Measurements from ENCODE around the gene PADI2.

The PADI2 gene

GRCh38 chr1:17086751-17087150, 32.5 kb downstream of the PADI2 start:
- Mint-ChIP-seq H3K36me3 (ENCODE audit: low read depth) (no peaks in the 10 kb centered on the region), H3K4me3 (no peak overlapping the region), H3K4me1 (no peaks in the 10 kb centered on the region), H3K27ac (no peak overlapping the region), H3K9me3 (peaks cover 3% of the 10 kb centered on the region), H3K27me3 (ENCODE audit: low read depth) (peaks cover 16% of the 10 kb centered on the region)
- TF ChIP-seq CTCF (IDR thresholded peaks at IDR 0.05; ENCODE audit: unreplicated experiment in 3 of 3), result no peak

- Mint-ChIP-seq H3K36me3 (ENCODE audit: low read depth) (no peaks in the 10 kb centered on the region), H3K4me3 (no peak overlapping the region), H3K27me3 (ENCODE audit: low read depth) (peaks cover 12% of the 10 kb centered on the region), H3K4me1 (peaks cover 7% of the 10 kb centered on the region), H3K9me3 (no peaks in the 10 kb centered on the region), H3K27ac (no peak overlapping the region)
- no peak for TF ChIP-seq CTCF (IDR thresholded peaks at IDR 0.05; ENCODE audit: unreplicated experiment in 3 of 3)
These were observed 34.5 kb downstream of the PADI2 start for GRCh38 chr1:17084787-17085186.

GRCh38 chr1:17082761-17083160, 36.5 kb downstream of the PADI2 start:
- H3K4me1 Mint-ChIP-seq, result peaks cover 7% of the 10 kb centered on the region
- no peaks in the 10 kb centered on the region for H3K9me3 Mint-ChIP-seq
- H3K27ac Mint-ChIP-seq, result no peak overlapping the region
- no peaks in the 10 kb centered on the region for H3K36me3 Mint-ChIP-seq (ENCODE audit: low read depth)
- H3K4me3 Mint-ChIP-seq, result no peak overlapping the region
- H3K27me3 Mint-ChIP-seq (ENCODE audit: low read depth), result peaks cover 17% of the 10 kb centered on the region
- TF ChIP-seq CTCF (IDR thresholded peaks at IDR 0.05; ENCODE audit: unreplicated experiment in 3 of 3), result no peak

GRCh38 chr1:17081439-17081838, 37.8 kb downstream of the PADI2 start:
- no peaks in the 10 kb centered on the region for H3K36me3 Mint-ChIP-seq (ENCODE audit: low read depth)
- no peak overlapping the region for H3K27ac Mint-ChIP-seq
- H3K9me3 Mint-ChIP-seq, result no peaks in the 10 kb centered on the region
- no peak for TF ChIP-seq CTCF (IDR thresholded peaks at IDR 0.05; ENCODE audit: unreplicated experiment in 3 of 3)
- H3K4me1 Mint-ChIP-seq, result peaks cover 7% of the 10 kb centered on the region
- H3K27me3 Mint-ChIP-seq (ENCODE audit: low read depth), result peaks cover 14% of the 10 kb centered on the region
- no peak overlapping the region for H3K4me3 Mint-ChIP-seq

- TF ChIP-seq CTCF (IDR thresholded peaks at IDR 0.05; ENCODE audit: unreplicated experiment in 3 of 3), result no peak
- Mint-ChIP-seq H3K4me3 (no peak overlapping the region), H3K27ac (no peak overlapping the region), H3K36me3 (ENCODE audit: low read depth) (no peaks in the 10 kb centered on the region), H3K27me3 (ENCODE audit: low read depth) (peaks cover 13% of the 10 kb centered on the region), H3K9me3 (no peaks in the 10 kb centered on the region), H3K4me1 (peaks cover 7% of the 10 kb centered on the region)
These were observed 38.4 kb downstream of the PADI2 start for GRCh38 chr1:17080880-17081279.

GRCh38 chr1:17080085-17080759, 39.0 kb downstream of the PADI2 start:
- no peak for TF ChIP-seq CTCF (IDR thresholded peaks at IDR 0.05; ENCODE audit: unreplicated experiment in 3 of 3)
- Mint-ChIP-seq H3K36me3 (ENCODE audit: low read depth) (no peaks in the 10 kb centered on the region), H3K27ac (no peak overlapping the region), H3K4me3 (no peak overlapping the region), H3K9me3 (no peaks in the 10 kb centered on the region), H3K27me3 (ENCODE audit: low read depth) (peaks cover 13% of the 10 kb centered on the region), H3K4me1 (peaks cover 7% of the 10 kb centered on the region)

All from nephron (organoid).